RWPE2 (cell line): ENCODE results near the gene ZFYVE1.
A peak's percentile ranks its signal among the peaks of the same experiment; 100 is the strongest.
"Not testable (repeated sequence)": the region's sequence is repeated elsewhere in the genome, so short reads cannot be mapped to it uniquely, and the experiment has no call there.

Experiments used
- ATAC-seq: fragments of 200-7000 bp; cut with Tn5 transposase; 3 replicates; pipeline ENCODE4 v1.9.1; 2021; ENCODE audit warnings: low read depth
- DNase-seq: peaks from one replicate; pipeline ENCODE4 v3.0.0-alpha.2; 2020; ENCODE audit warnings: low spot score
- H3K27ac ChIP-seq: fragments of 450-650 bp; 2 replicates; pipeline ENCODE4 v1.5.1; 2017; ENCODE audit warnings: mild to moderate bottlenecking; ENCODE audit not compliant: poor library complexity, severe bottlenecking
- H3K27me3 ChIP-seq: fragments of 250-450 bp; sonication (Bioruptor Pico); 2 replicates; pipeline ENCODE4 v1.5.1; 2021; ENCODE audit warnings: mild to moderate bottlenecking, moderate library complexity; ENCODE audit not compliant: insufficient read depth, poor library complexity, severe bottlenecking
- H3K36me3 ChIP-seq: fragments of 250-450 bp; sonication (Bioruptor Pico); 2 replicates; pipeline ENCODE4 v1.5.1; 2020; ENCODE audit warnings: low read depth, mild to moderate bottlenecking, moderate library complexity
- H3K4me1 ChIP-seq: fragments of 250-450 bp; sonication (Bioruptor Pico); 2 replicates; pipeline ENCODE4 v1.5.1; 2021; ENCODE audit warnings: mild to moderate bottlenecking, moderate library complexity; ENCODE audit not compliant: insufficient read depth, poor library complexity, severe bottlenecking
- H3K4me3 ChIP-seq: fragments of 250-450 bp; sonication (Bioruptor Pico); 2 replicates; pipeline ENCODE4 v1.5.1; 2021; ENCODE audit warnings: mild to moderate bottlenecking, moderate library complexity; ENCODE audit not compliant: severe bottlenecking
- H3K9me3 ChIP-seq: fragments of 250-450 bp; sonication (Bioruptor Pico); 2 replicates; pipeline ENCODE4 v1.5.1; 2021; ENCODE audit warnings: mild to moderate bottlenecking, moderate library complexity; ENCODE audit not compliant: severe bottlenecking
- TF ChIP-seq, protein P1 (sequence below): fragments of 450-650 bp; IDR thresholded peaks from one replicate; pipeline ENCODE4 v1.5.1; 2017; ENCODE audit warnings: mild to moderate bottlenecking, moderate library complexity; ENCODE audit not compliant: poor library complexity, severe bottlenecking

ZFYVE1 gene

DNA sequence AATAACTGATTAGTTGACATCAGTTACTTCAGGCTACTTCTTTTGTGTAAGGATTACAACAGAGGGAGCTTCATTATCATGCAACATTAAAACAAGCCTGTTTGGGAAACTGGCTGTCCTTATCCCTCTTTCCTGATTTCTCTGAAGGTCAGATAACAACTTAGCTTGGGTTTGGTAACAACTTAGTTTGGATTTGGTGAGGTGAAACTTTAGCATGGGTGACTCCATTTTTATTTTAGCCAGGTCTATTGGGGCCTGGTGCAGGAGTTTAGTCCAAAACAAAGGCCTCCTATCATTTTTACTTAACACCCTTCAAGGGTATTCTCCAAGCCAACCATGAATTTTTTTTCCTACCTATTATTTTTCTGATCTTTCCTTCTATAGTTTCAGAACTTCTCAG, 1.1 kb upstream of the ZFYVE1 start:
- Histone ChIP-seq H3K4me1 (peaks cover 3% of the 10 kb centered on the region), H3K4me3 (no peak overlapping the region), H3K36me3 (peaks cover 14% of the 10 kb centered on the region), H3K27ac (no peak overlapping the region), H3K27me3 (no peaks in the 10 kb centered on the region), H3K9me3 (no peaks in the 10 kb centered on the region)
- DNase-seq (no peak), ATAC-seq (no peak)
- TF ChIP-seq, protein P1, sequence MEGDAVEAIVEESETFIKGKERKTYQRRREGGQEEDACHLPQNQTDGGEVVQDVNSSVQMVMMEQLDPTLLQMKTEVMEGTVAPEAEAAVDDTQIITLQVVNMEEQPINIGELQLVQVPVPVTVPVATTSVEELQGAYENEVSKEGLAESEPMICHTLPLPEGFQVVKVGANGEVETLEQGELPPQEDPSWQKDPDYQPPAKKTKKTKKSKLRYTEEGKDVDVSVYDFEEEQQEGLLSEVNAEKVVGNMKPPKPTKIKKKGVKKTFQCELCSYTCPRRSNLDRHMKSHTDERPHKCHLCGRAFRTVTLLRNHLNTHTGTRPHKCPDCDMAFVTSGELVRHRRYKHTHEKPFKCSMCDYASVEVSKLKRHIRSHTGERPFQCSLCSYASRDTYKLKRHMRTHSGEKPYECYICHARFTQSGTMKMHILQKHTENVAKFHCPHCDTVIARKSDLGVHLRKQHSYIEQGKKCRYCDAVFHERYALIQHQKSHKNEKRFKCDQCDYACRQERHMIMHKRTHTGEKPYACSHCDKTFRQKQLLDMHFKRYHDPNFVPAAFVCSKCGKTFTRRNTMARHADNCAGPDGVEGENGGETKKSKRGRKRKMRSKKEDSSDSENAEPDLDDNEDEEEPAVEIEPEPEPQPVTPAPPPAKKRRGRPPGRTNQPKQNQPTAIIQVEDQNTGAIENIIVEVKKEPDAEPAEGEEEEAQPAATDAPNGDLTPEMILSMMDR, result no peak

DNA sequence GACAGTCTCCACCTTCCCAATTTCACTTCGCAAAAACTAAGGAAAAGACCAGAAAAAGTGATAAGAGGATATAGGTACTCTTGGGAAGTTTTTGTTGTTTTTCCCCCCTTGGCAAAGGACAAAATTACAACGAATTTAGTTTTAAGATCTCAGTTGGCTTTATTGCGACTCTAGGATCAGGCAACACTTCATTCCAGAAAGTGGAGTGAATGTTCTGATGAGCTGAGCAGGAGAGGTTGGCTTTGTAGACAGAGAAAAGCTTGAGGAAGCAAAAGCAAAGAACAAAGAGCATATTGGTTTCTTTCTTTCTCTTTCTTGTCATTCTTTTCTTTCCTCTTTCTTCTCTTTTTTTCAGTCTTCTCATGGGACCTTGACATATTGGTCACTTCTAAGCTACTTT, 640 bp upstream of the ZFYVE1 start:
- peaks cover 14% of the 10 kb centered on the region for H3K36me3 ChIP-seq
- ATAC-seq (no peak), DNase-seq (no peak)
- H3K27me3 ChIP-seq, result no peaks in the 10 kb centered on the region
- H3K9me3 ChIP-seq, result no peaks in the 10 kb centered on the region
- TF ChIP-seq, protein P1, result no peak
- H3K4me1 ChIP-seq, result peaks cover 3% of the 10 kb centered on the region
- peak overlapping the region; percentile 53 for H3K4me3 ChIP-seq
- no peak overlapping the region for H3K27ac ChIP-seq

DNA sequence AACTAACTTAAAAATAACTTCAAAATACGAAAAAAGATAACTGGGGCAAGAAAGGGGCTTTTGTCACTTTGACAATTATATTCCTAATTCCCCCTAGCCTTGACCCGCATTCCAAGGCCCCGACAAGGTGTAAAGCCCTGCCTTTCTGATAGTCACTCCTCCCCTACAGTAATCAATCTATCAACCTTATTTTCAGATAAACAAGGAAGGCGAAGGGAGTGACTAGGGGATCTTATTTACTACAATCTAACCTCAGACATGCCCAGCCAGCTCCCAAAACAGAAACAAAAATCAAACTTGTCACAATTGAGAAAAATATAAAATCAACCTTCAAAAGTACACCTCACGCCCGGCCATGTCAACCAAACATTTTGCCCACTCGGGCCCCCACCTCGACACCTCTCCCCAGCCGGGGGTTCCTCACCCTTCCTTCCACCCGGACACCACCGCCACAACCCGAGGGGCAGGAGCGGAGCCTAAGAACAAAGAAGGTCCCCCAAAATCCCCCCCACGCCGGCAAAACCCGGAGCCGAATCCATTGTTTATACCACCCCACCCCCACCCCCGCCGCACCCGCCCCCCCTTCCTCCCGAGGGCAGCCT, 562 bp downstream of the ZFYVE1 start:
- peak overlapping the region; percentile 53 for H3K4me3 ChIP-seq
- no peak for DNase-seq
- H3K27me3 ChIP-seq, result no peaks in the 10 kb centered on the region
- H3K4me1 ChIP-seq, result peaks cover 3% of the 10 kb centered on the region
- no peaks in the 10 kb centered on the region for H3K9me3 ChIP-seq
- peaks cover 20% of the 10 kb centered on the region for H3K36me3 ChIP-seq
- H3K27ac ChIP-seq, result peak overlapping the region; percentile 22
- TF ChIP-seq, protein P1, result no peak
- ATAC-seq, result no peak

DNA sequence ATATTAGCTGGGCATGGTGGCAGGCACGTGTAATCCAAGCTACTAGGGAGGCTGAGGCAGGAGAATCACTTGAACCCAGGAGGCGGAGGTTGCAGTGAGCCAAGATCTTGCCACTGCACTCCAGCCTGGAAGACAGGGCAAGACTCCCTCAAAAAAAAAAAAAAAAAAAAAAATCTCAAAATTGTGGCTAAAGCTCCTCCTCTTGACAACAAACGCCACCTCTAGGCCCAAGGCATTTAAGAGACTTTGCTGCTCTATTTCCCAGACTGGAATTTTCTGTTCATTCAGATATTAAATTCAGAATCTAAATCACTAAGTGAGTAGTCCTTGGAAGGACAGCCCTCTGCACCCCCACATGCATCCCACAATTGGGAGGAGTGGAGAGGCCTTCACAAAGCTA, 1.4 kb downstream of the ZFYVE1 start:
- H3K4me3 ChIP-seq, result peak overlapping the region; percentile 53
- TF ChIP-seq, protein P1, result no peak
- peaks cover 23% of the 10 kb centered on the region for H3K36me3 ChIP-seq
- H3K27me3 ChIP-seq, result no peaks in the 10 kb centered on the region
- no peaks in the 10 kb centered on the region for H3K9me3 ChIP-seq
- no peak overlapping the region for H3K27ac ChIP-seq
- peaks cover 3% of the 10 kb centered on the region for H3K4me1 ChIP-seq
- ATAC-seq, result no peak
- DNase-seq, result no peak

DNA sequence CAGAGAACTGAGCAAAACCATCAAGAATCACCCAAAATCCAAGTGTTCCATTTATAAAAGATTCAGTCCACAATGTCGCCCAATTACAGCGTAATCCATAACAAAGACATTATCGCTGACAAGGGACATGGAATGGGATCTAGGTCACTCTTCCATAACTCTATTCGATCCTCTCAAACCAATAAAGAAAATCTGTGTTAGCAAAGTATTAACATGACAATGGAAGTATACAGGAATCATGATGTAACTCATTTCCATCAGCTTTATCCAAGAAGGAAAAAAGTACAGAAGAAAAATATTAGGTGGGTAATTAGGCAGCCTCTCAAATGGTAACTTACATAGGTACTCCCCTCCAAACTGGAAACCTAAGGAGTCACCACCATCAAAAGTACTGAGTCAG, 4.9 kb downstream of the ZFYVE1 start:
- H3K4me3 ChIP-seq, result no peak overlapping the region
- peaks cover 3% of the 10 kb centered on the region for H3K4me1 ChIP-seq
- no peak for ATAC-seq

DNA sequence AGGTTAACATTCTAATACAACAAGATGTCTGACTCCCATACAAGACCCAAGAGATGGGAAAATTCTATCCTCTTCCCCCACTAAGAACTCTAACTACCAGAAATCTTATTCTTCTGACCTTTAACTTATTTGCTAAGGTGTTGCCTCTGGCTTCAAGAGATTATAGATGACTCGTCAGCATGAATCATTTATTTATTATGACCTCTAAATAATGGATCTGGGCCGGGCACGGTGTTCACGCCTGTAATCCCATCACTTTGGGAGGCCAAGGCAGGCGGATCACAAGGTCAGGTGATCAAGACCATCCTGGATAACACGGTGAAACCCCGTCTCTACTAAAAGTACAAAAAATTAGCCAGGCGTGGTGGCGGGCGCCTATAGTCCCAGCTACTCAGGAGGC, 10.9 kb downstream of the ZFYVE1 start:
- not testable (repeated sequence) for H3K27me3 ChIP-seq, H3K27ac ChIP-seq, DNase-seq, H3K4me3 ChIP-seq, H3K9me3 ChIP-seq, H3K4me1 ChIP-seq
- H3K36me3 ChIP-seq, result peaks cover 11% of the 10 kb centered on the region
- peak; percentile 85 for ATAC-seq

More for the DNA sequence above, 4.9 kb downstream of the ZFYVE1 start:
- TF ChIP-seq, protein P1, result no peak
- no peaks in the 10 kb centered on the region for H3K27me3 ChIP-seq
- H3K27ac ChIP-seq, result no peak overlapping the region
- no peak for DNase-seq
- peaks cover 23% of the 10 kb centered on the region for H3K36me3 ChIP-seq
- no peaks in the 10 kb centered on the region for H3K9me3 ChIP-seq

DNA sequence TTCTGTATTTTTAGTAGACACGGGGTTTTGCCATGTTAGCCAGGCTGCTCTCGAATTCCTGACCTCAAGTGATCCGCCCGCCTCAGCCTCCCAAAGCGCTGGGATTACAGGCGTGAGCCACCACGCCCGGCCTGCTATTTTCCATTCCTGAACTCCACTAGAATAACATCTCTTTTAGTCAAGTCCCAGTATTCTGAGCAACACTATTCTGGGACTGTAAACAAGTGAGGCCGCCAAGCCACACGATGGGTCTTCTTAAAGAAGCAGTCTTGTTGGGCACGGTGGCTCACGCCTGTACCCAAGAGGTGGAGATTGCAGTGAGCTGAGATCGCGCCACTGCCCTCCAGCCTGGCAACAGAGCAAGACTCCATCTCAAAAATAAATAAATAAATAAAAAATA, 11.4 kb downstream of the ZFYVE1 start:
- ATAC-seq, result not testable (repeated sequence)
- peaks cover 11% of the 10 kb centered on the region for H3K36me3 ChIP-seq

More for the DNA sequence above, 11.4 kb downstream of the ZFYVE1 start:
- not testable (repeated sequence) for H3K27me3 ChIP-seq, H3K27ac ChIP-seq, H3K9me3 ChIP-seq, H3K4me3 ChIP-seq, DNase-seq, H3K4me1 ChIP-seq
